Measurements from ENCODE around the gene UBAC2. TPM values are rescaled to one million over a fixed set of nuclear protein-coding genes. Genes with fewer than 3 reads are reported as not detected.

Gene UBAC2
- total RNA-seq, 2 experiments from 2014 or later = 26.8 to 28.5 TPM

DNA sequence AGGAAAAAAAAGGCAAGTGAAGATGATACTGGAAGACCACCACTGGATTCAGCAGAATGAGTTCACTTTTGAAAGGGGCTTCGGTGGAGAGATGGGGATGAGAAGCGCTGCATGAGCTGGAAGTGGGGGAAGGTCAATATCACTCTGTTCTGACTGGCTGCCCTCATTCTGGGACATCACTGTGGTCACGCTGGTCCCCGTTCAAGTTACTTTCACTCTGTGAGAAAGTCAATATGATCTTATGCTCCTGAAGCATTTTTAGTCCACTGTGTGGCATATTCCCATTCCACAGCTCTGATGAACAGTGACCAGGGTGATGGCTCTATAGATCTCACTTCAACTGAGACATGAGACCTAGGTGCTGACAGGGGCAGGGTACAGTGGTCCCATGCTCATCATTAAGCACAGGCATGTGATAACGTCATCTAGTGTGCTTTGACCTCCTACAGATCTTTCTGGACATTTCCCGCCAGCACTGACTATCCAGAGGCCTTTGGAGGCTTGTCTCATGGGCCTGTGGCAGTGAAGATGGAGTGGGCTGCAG is 146.8 kb downstream of the UBAC2 start:
- H3K4me1 ChIP-seq (ENCODE audit: insufficient read depth, low read length, poor library complexity, severe bottlenecking) = no peaks in the 10 kb centered on the region
- H2AFZ ChIP-seq (ENCODE audit: low read length) = no peak overlapping the region
- H3K4me2 ChIP-seq (ENCODE audit: low read length) = peak overlapping the region; percentile 29; the same call in 1 of the 2 replicates
- intact Hi-C loops (cut with micrococcal nuclease; ENCODE audit: unreplicated experiment) = no loop called here
- CTCF ChIA-PET (ENCODE audit: unreplicated experiment) = no interaction called here
- no peaks in the 10 kb centered on the region for H4K20me1 ChIP-seq (ENCODE audit: insufficient read depth, low read length)
- H3K9me2 ChIP-seq (ENCODE audit: insufficient read depth, low read length) = no peaks in the 10 kb centered on the region
- H3K36me3 ChIP-seq (ENCODE audit: insufficient read depth, low read length) = peaks cover 7% of the 10 kb centered on the region; the same call in 1 of the 2 replicates
- no TSS peak for BruUV-seq (replicated peaks)
- no peaks in the 10 kb centered on the region for H3K9me3 ChIP-seq (ENCODE audit: low read length)
- H3K27ac ChIP-seq (ENCODE audit: low read depth, low read length, poor library complexity, severe bottlenecking) = no peak overlapping the region
- H3K4me3 ChIP-seq (ENCODE audit: low read depth, low read length, poor library complexity, severe bottlenecking) = no peak overlapping the region
- TF ChIP-seq, protein P1, sequence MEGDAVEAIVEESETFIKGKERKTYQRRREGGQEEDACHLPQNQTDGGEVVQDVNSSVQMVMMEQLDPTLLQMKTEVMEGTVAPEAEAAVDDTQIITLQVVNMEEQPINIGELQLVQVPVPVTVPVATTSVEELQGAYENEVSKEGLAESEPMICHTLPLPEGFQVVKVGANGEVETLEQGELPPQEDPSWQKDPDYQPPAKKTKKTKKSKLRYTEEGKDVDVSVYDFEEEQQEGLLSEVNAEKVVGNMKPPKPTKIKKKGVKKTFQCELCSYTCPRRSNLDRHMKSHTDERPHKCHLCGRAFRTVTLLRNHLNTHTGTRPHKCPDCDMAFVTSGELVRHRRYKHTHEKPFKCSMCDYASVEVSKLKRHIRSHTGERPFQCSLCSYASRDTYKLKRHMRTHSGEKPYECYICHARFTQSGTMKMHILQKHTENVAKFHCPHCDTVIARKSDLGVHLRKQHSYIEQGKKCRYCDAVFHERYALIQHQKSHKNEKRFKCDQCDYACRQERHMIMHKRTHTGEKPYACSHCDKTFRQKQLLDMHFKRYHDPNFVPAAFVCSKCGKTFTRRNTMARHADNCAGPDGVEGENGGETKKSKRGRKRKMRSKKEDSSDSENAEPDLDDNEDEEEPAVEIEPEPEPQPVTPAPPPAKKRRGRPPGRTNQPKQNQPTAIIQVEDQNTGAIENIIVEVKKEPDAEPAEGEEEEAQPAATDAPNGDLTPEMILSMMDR (conservative IDR thresholded peaks at IDR 0.05; ENCODE audit: low read length) = no peak
- TF ChIP-seq EZH2phosphoT487 (IDR thresholded peaks at IDR 0.05; ENCODE audit: borderline replicate concordance, low read depth, low read length) = no peak
- POLR2A ChIA-PET = no interaction called here
- no peaks in the 10 kb centered on the region for H3K79me2 ChIP-seq (ENCODE audit: insufficient read depth, low read depth, low read length)
- no peak for DNase-seq (ENCODE audit: low spot score)

DNA sequence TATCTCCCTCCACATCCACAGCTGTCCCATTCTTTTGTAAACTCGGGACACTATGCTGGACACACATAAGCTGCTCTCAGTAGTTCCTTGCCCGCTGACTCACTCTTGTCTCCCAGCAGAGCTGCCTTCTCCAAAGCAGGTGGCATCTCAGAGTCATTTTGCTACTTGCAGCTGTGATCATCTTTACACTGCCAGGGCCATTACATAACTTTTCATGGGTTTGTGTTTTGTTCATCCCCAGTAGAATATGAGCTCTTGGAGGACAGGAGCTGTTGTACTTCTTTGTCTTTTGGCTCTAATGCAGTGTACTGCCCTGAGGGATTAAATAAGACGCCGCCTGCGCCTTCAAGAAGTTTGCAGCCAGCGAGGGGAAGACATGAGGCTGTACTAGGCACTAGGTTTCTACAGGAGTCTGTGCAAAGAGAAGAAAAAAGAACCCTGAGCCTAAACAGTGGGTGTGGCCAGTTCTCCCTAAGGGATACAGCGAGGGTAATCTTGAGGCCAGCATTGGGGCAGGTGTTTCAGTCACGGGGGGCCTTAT is 147.3 kb downstream of the UBAC2 start:
- intact Hi-C loops (cut with micrococcal nuclease; ENCODE audit: unreplicated experiment) = no loop called here
- POLR2A ChIA-PET = no interaction called here

DNA sequence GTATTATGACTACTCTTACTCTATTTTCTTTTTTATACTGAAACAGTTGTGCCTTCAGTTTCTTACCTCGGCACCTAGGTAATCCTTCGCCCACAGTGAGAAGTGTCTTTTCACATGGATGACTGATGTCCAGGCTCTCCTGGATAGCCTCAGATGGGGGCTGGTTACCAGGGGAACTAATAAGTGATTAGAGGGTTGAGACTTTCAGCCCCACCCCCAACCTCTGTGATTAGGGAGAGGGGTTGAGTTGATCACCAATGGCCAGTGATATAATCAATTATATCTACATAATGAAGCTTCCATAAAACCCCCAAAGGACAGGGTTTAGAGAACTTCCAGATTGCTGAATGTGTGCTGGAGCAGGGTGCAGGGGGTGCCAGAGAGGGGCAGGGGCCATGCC is 149.5 kb downstream of the UBAC2 start:
- ChIA-PET CTCF (ENCODE audit: unreplicated experiment) (no interaction called here), POLR2A (no interaction called here)
- no peak for DNase-seq (ENCODE audit: low spot score)
- intact Hi-C loops (cut with micrococcal nuclease; ENCODE audit: unreplicated experiment) = no loop called here
- Histone ChIP-seq H3K27ac (ENCODE audit: low read depth, low read length, poor library complexity, severe bottlenecking) (no peak overlapping the region), H4K20me1 (ENCODE audit: insufficient read depth, low read length) (no peaks in the 10 kb centered on the region), H3K9me2 (ENCODE audit: insufficient read depth, low read length) (no peaks in the 10 kb centered on the region), H3K4me3 (ENCODE audit: low read depth, low read length, poor library complexity, severe bottlenecking) (no peak overlapping the region), H3K4me2 (ENCODE audit: low read length) (no peak overlapping the region; the same call in 1 of the 2 replicates), H3K4me1 (ENCODE audit: insufficient read depth, low read length, poor library complexity, severe bottlenecking) (no peaks in the 10 kb centered on the region), H3K36me3 (ENCODE audit: insufficient read depth, low read length) (peaks cover 4% of the 10 kb centered on the region; the same call in 1 of the 2 replicates), H2AFZ (ENCODE audit: low read length) (no peak overlapping the region), H3K79me2 (ENCODE audit: insufficient read depth, low read depth, low read length) (no peaks in the 10 kb centered on the region), H3K9me3 (ENCODE audit: low read length) (no peaks in the 10 kb centered on the region)
- TF ChIP-seq EZH2phosphoT487 (IDR thresholded peaks at IDR 0.05; ENCODE audit: borderline replicate concordance, low read depth, low read length) = no peak
- TF ChIP-seq, protein P1 (conservative IDR thresholded peaks at IDR 0.05; ENCODE audit: low read length) = no peak
- no TSS peak for BruUV-seq (replicated peaks)

More for the DNA sequence above, 147.3 kb downstream of the UBAC2 start:
- H3K4me1 ChIP-seq (ENCODE audit: insufficient read depth, low read length, poor library complexity, severe bottlenecking) = no peaks in the 10 kb centered on the region
- no peaks in the 10 kb centered on the region for H3K79me2 ChIP-seq (ENCODE audit: insufficient read depth, low read depth, low read length)
- H2AFZ ChIP-seq (ENCODE audit: low read length) = no peak overlapping the region
- no peaks in the 10 kb centered on the region for H3K9me3 ChIP-seq (ENCODE audit: low read length)
- TF ChIP-seq, protein P1 (conservative IDR thresholded peaks at IDR 0.05; ENCODE audit: low read length) = no peak
- no peak for TF ChIP-seq EZH2phosphoT487 (IDR thresholded peaks at IDR 0.05; ENCODE audit: borderline replicate concordance, low read depth, low read length)
- peak overlapping the region; percentile 29; the same call in 1 of the 2 replicates for H3K4me2 ChIP-seq (ENCODE audit: low read length)
- peaks cover 7% of the 10 kb centered on the region; the same call in 1 of the 2 replicates for H3K36me3 ChIP-seq (ENCODE audit: insufficient read depth, low read length)
- H3K4me3 ChIP-seq (ENCODE audit: low read depth, low read length, poor library complexity, severe bottlenecking) = no peak overlapping the region
- CTCF ChIA-PET (ENCODE audit: unreplicated experiment) = no interaction called here
- no TSS peak for BruUV-seq (replicated peaks)
- no peaks in the 10 kb centered on the region for H4K20me1 ChIP-seq (ENCODE audit: insufficient read depth, low read length)
- no peak for DNase-seq (ENCODE audit: low spot score)
- H3K9me2 ChIP-seq (ENCODE audit: insufficient read depth, low read length) = no peaks in the 10 kb centered on the region
- H3K27ac ChIP-seq (ENCODE audit: low read depth, low read length, poor library complexity, severe bottlenecking) = no peak overlapping the region

Measured in OCI-LY7 (cell line).